CD4-positive, alpha-beta memory T cell (primary cell): ENCODE data around the gene GPR143. TPM values are rescaled to one million over a fixed set of nuclear protein-coding genes. Genes with fewer than 3 reads are reported as not detected.
"Not testable (repeated sequence)": the region's sequence is repeated elsewhere in the genome, so short reads cannot be mapped to it uniquely, and the experiment has no call there.

Source experiments
- CTCF ChIA-PET: fragments of 350-600 bp; sonication (Branson Sonifier 250); formaldehyde crosslinking; loops from one replicate; lab custom pipeline; 2021; ENCODE audit warnings: inconsistent platforms; ENCODE audit not compliant: partially characterized antibody; lab: Charles Lee
- POLR2A ChIA-PET: fragments of 350-600 bp; sonication (Branson Sonifier 250); formaldehyde crosslinking; loops from one replicate; lab custom pipeline; 2021; ENCODE audit not compliant: partially characterized antibody; lab: Charles Lee
- DNase-seq, 5 donors: peaks; one replicate each; pipeline versions ENCODE4 v3.0.0 to v3.0.0-alpha.2; 2020 to 2022; ENCODE audit warnings: mixed read lengths in 1 of 5
- H3K27ac ChIP-seq: one replicate; pipeline ENCODE4 v1.7.0; 2013; ENCODE audit warnings: low read depth, low read length
- H3K27me3 ChIP-seq: 2 replicates; pipeline ENCODE4 v1.7.0; 2013; ENCODE audit warnings: mild to moderate bottlenecking, low read length, moderate library complexity; ENCODE audit not compliant: insufficient read depth
- H3K36me3 ChIP-seq: 2 replicates; pipeline ENCODE4 v1.7.0; 2013; ENCODE audit warnings: mild to moderate bottlenecking, low read length, moderate library complexity; ENCODE audit not compliant: insufficient read depth
- H3K4me1 ChIP-seq: 2 replicates; pipeline ENCODE4 v1.7.0; 2013; ENCODE audit warnings: mild to moderate bottlenecking, low read length, moderate library complexity; ENCODE audit not compliant: insufficient read depth
- H3K4me3 ChIP-seq, 2 donors: one replicate each; pipeline ENCODE4 v1.7.0; 2013; ENCODE audit warnings: low read length in 2 of 2, mild to moderate bottlenecking in 1 of 2
- H3K9me3 ChIP-seq, 2 donors: one replicate each; pipeline ENCODE4 v1.7.0; 2013; ENCODE audit warnings: low read length in 2 of 2, control low read depth in 1 of 2; ENCODE audit not compliant: control insufficient read depth in 1 of 2
- H3K27ac Mint-ChIP-seq, 7 donors: one replicate each; pipeline ENCODE4 v1.8.0; 2020 to 2021; ENCODE audit warnings: mixed read lengths in 7 of 7, mild to moderate bottlenecking in 6 of 7, inconsistent platforms in 3 of 7, moderate library complexity in 3 of 7
- H3K27me3 Mint-ChIP-seq, 2 donors: one replicate each; pipeline ENCODE4 v1.8.0; 2020 to 2021; ENCODE audit warnings: mixed read lengths in 2 of 2
- H3K36me3 Mint-ChIP-seq, 2 donors: one replicate each; pipeline ENCODE4 v1.8.0; 2020 to 2021; ENCODE audit warnings: mixed read lengths in 2 of 2, inconsistent platforms in 1 of 2, mild to moderate bottlenecking in 1 of 2
- H3K4me1 Mint-ChIP-seq, 4 donors: one replicate each; pipeline ENCODE4 v1.8.0; 2020 to 2021; ENCODE audit warnings: mixed read lengths in 4 of 4, mild to moderate bottlenecking in 1 of 4
- H3K4me3 Mint-ChIP-seq, 8 donors: one replicate each; pipeline ENCODE4 v1.8.0; 2020 to 2021; ENCODE audit warnings: mixed read lengths in 8 of 8, mild to moderate bottlenecking in 7 of 8, moderate library complexity in 6 of 8, inconsistent platforms in 3 of 8
- H3K9me3 Mint-ChIP-seq, 8 donors: one replicate each; pipeline ENCODE4 v1.8.0; 2020 to 2021; ENCODE audit warnings: mixed read lengths in 8 of 8, mild to moderate bottlenecking in 5 of 8, inconsistent platforms in 3 of 8, moderate library complexity in 1 of 8
- intact Hi-C: fragments of 100-400 bp; cut with micrococcal nuclease; formaldehyde crosslinking; loops from one replicate; pipeline ENCODE4 v1.15.1; 2023
- polyA plus RNA-seq, 2 donors: library from polyadenylated mRNA; unstranded; fragments of 300-500 nt; fragmentation: Illumina TruSeq; gene quantifications; one replicate each; pipeline ENCODE4 v1.2.3, GENCODE V29; 2021
- total RNA-seq, 2 experiments: library from RNA; stranded (reverse); gene quantifications; one replicate each; pipeline ENCODE4 v1.2.3, GENCODE V29; 2021

GPR143 gene
- total RNA-seq, result not detected
- polyA plus RNA-seq, result under 1 TPM; 0.10 to 0.21 TPM

GRCh38 chrX:9765737-9766097 lies at the start of gene GPR143:
Gene GPR143 (minus strand): TSS chrX:9765847. CDS start chrX:9765817, 30 bp downstream.
- H3K9me3 ChIP-seq, result no peaks in the 10 kb centered on the region
- H3K4me3 ChIP-seq, result no peak within 1 kb of the TSS
- H3K36me3 Mint-ChIP-seq, result no peaks in the 10 kb centered on the region
- intact Hi-C loops, result no loop called here
- DNase-seq, result no peak
- POLR2A ChIA-PET, result no interaction called here
- no peaks in the 10 kb centered on the region for H3K4me1 ChIP-seq
- H3K4me1 Mint-ChIP-seq, result no peaks in the 10 kb centered on the region
- no peak within 1 kb of the TSS for H3K4me3 Mint-ChIP-seq
- peaks cover 7% of the 10 kb centered on the region in 2 donors for H3K27me3 Mint-ChIP-seq
- CTCF ChIA-PET, result no interaction called here
- no peak within 1 kb of the TSS for H3K27ac ChIP-seq
- no peaks in the 10 kb centered on the region for H3K27me3 ChIP-seq
- no peak within 1 kb of the TSS for H3K27ac Mint-ChIP-seq
- H3K36me3 ChIP-seq, result no peaks in the 10 kb centered on the region
- no peaks in the 10 kb centered on the region for H3K9me3 Mint-ChIP-seq

- H3K9me3 ChIP-seq, intact Hi-C loops, POLR2A ChIA-PET, H3K27ac ChIP-seq, H3K27me3 Mint-ChIP-seq, H3K4me1 ChIP-seq, H3K27ac Mint-ChIP-seq, H3K9me3 Mint-ChIP-seq, H3K4me1 Mint-ChIP-seq, CTCF ChIA-PET, DNase-seq, H3K36me3 Mint-ChIP-seq, H3K27me3 ChIP-seq, H3K4me3 ChIP-seq, H3K36me3 ChIP-seq, H3K4me3 Mint-ChIP-seq: not testable (repeated sequence)
These were observed 45.4 kb upstream of the GPR143 start for GRCh38 chrX:9811086-9811485.

GRCh38 chrX:9809876-9810275 lies 44.2 kb upstream of the GPR143 start:
- intact Hi-C loops, H3K9me3 ChIP-seq, H3K36me3 ChIP-seq, H3K36me3 Mint-ChIP-seq, H3K9me3 Mint-ChIP-seq, H3K4me1 Mint-ChIP-seq, DNase-seq, CTCF ChIA-PET, H3K4me3 ChIP-seq, H3K27me3 Mint-ChIP-seq, H3K27ac Mint-ChIP-seq, POLR2A ChIA-PET, H3K27ac ChIP-seq, H3K27me3 ChIP-seq, H3K4me1 ChIP-seq, H3K4me3 Mint-ChIP-seq: not testable (repeated sequence)

GRCh38 chrX:9807355-9808182 lies 41.9 kb upstream of the GPR143 start:
- CTCF ChIA-PET, result no interaction called here
- H3K36me3 ChIP-seq, result no peaks in the 10 kb centered on the region
- no peaks in the 10 kb centered on the region for H3K4me1 Mint-ChIP-seq
- H3K4me3 Mint-ChIP-seq, result no peak overlapping the region
- no peaks in the 10 kb centered on the region for H3K27me3 ChIP-seq
- no peaks in the 10 kb centered on the region for H3K27me3 Mint-ChIP-seq
- H3K27ac ChIP-seq, result no peak overlapping the region
- POLR2A ChIA-PET, result no interaction called here
- no peak overlapping the region for H3K27ac Mint-ChIP-seq
- H3K4me1 ChIP-seq, result no peaks in the 10 kb centered on the region
- intact Hi-C loops, result no loop called here
- DNase-seq, result no peak
- no peaks in the 10 kb centered on the region for H3K9me3 ChIP-seq
- H3K9me3 Mint-ChIP-seq, result peaks cover 0 to 4% (median 0%) of the 10 kb centered on the region in 8 donors
- no peaks in the 10 kb centered on the region for H3K36me3 Mint-ChIP-seq
- no peak overlapping the region for H3K4me3 ChIP-seq

GRCh38 chrX:9805956-9806355 lies 40.3 kb upstream of the GPR143 start:
- CTCF ChIA-PET, result no interaction called here

GRCh38 chrX:9804444-9804843 lies 38.8 kb upstream of the GPR143 start:
- Histone ChIP-seq H3K4me1 (no peaks in the 10 kb centered on the region), H3K4me3 (no peak overlapping the region), H3K36me3 (no peaks in the 10 kb centered on the region), H3K9me3 (no peaks in the 10 kb centered on the region), H3K27me3 (no peaks in the 10 kb centered on the region), H3K27ac (no peak overlapping the region)
- Mint-ChIP-seq H3K9me3 (peaks cover 0 to 12% (median 10%) of the 10 kb centered on the region in 8 donors), H3K4me3 (no peak overlapping the region), H3K4me1 (no peaks in the 10 kb centered on the region), H3K27ac (no peak overlapping the region), H3K27me3 (no peaks in the 10 kb centered on the region), H3K36me3 (peaks cover 0 to 4% of the 10 kb centered on the region in 2 donors)
- CTCF ChIA-PET, result no interaction called here
- no peak for DNase-seq
- POLR2A ChIA-PET, result no interaction called here
- intact Hi-C loops, result no loop called here

More at GRCh38 chrX:9805956-9806355, 40.3 kb upstream of the GPR143 start:
- intact Hi-C loops, result no loop called here
- no peak overlapping the region for H3K27ac ChIP-seq
- Mint-ChIP-seq H3K36me3 (no peaks in the 10 kb centered on the region), H3K27ac (no peak overlapping the region), H3K27me3 (no peaks in the 10 kb centered on the region), H3K4me1 (no peaks in the 10 kb centered on the region), H3K9me3 (peaks cover 0 to 4% (median under 1%) of the 10 kb centered on the region in 8 donors), H3K4me3 (no peak overlapping the region)
- H3K9me3 ChIP-seq, result no peaks in the 10 kb centered on the region
- no peaks in the 10 kb centered on the region for H3K4me1 ChIP-seq
- H3K27me3 ChIP-seq, result no peaks in the 10 kb centered on the region
- no peak for DNase-seq
- H3K36me3 ChIP-seq, result no peaks in the 10 kb centered on the region
- POLR2A ChIA-PET, result no interaction called here
- no peak overlapping the region for H3K4me3 ChIP-seq

GRCh38 chrX:9802737-9803136 lies 37.1 kb upstream of the GPR143 start:
- H3K36me3 Mint-ChIP-seq, result peaks cover 0 to 4% of the 10 kb centered on the region in 2 donors
- H3K4me3 Mint-ChIP-seq, result no peak overlapping the region
- Histone ChIP-seq H3K9me3 (no peaks in the 10 kb centered on the region), H3K36me3 (no peaks in the 10 kb centered on the region), H3K4me1 (no peaks in the 10 kb centered on the region), H3K27ac (no peak overlapping the region), H3K27me3 (no peaks in the 10 kb centered on the region), H3K4me3 (no peak overlapping the region)
- ChIA-PET CTCF (no interaction called here), POLR2A (no interaction called here)
- H3K9me3 Mint-ChIP-seq, result peaks cover 0 to 19% (median 11%) of the 10 kb centered on the region in 8 donors
- peaks cover 0 to 2% of the 10 kb centered on the region in 2 donors for H3K27me3 Mint-ChIP-seq
- no peak for DNase-seq
- H3K4me1 Mint-ChIP-seq, result no peaks in the 10 kb centered on the region
- intact Hi-C loops, result no loop called here
- no peak overlapping the region for H3K27ac Mint-ChIP-seq
